Skeletal muscle tissue (tissue), 4 donors: ENCODE measurements around the gene ERLIN1. TPM values are rescaled to one million over a fixed set of nuclear protein-coding genes. Genes with fewer than 3 reads are reported as not detected.

Experiments
- H3K27ac ChIP-seq: one replicate; pipeline ENCODE4 v1.7.0; 2013; ENCODE audit warnings: mild to moderate bottlenecking, low read depth, low read length, inconsistent platforms
- H3K27me3 ChIP-seq, 3 donors: one replicate each; pipeline ENCODE4 v1.7.0; 2013; ENCODE audit warnings: low read length in 3 of 3; ENCODE audit not compliant: control insufficient read depth in 3 of 3, insufficient read depth in 3 of 3
- H3K36me3 ChIP-seq, 3 donors: one replicate each; pipeline ENCODE4 v1.7.0; 2013; ENCODE audit warnings: low read length in 3 of 3; ENCODE audit not compliant: control insufficient read depth in 3 of 3, insufficient read depth in 3 of 3
- H3K4me1 ChIP-seq, 3 donors: one replicate each; pipeline ENCODE4 v1.7.0; 2013; ENCODE audit warnings: low read length in 3 of 3, mild to moderate bottlenecking in 3 of 3; ENCODE audit not compliant: control insufficient read depth in 3 of 3, insufficient read depth in 3 of 3
- H3K4me3 ChIP-seq, 3 donors: one replicate each; pipeline ENCODE4 v1.7.0; 2013; ENCODE audit warnings: low read length in 3 of 3
- H3K9ac ChIP-seq, 3 donors: one replicate each; pipeline ENCODE4 v1.7.0; 2013; ENCODE audit warnings: low read length in 3 of 3, mild to moderate bottlenecking in 3 of 3, moderate library complexity in 2 of 3, low read depth in 1 of 3
- H3K9me3 ChIP-seq, 3 donors: one replicate each; pipeline ENCODE4 v1.7.0; 2013; ENCODE audit warnings: low read length in 3 of 3; ENCODE audit not compliant: control insufficient read depth in 3 of 3
- total RNA-seq: library from RNA; depleted of rRNA; stranded (reverse); fragments of >200 nt; gene quantifications from one replicate; pipeline ENCODE4 v1.2.3, GENCODE V29; 2014
- donor health status: Osteomylitis.

The ERLIN1 gene
- total RNA-seq, 1 donor from 2014 or later, result 19.3 TPM

- Histone ChIP-seq H3K4me3 (no peak overlapping the region), H3K36me3 (peaks cover 25 to 53% (median 51%) of the 10 kb centered on the region in 3 donors), H3K9ac (no peak overlapping the region), H3K4me1 (no peaks in the 10 kb centered on the region), H3K27ac (no peak overlapping the region), H3K9me3 (no peaks in the 10 kb centered on the region), H3K27me3 (no peaks in the 10 kb centered on the region)
Measured at GRCh38 chr10:100155936-100156335, 29.9 kb downstream of the ERLIN1 start.

- Histone ChIP-seq H3K36me3 (peaks cover 29 to 58% (median 56%) of the 10 kb centered on the region in 3 donors), H3K27ac (no peak overlapping the region), H3K27me3 (no peaks in the 10 kb centered on the region), H3K4me3 (no peak overlapping the region), H3K4me1 (no peaks in the 10 kb centered on the region), H3K9me3 (no peaks in the 10 kb centered on the region), H3K9ac (no peak overlapping the region)
Measured at GRCh38 chr10:100154666-100155065, 31.2 kb downstream of the ERLIN1 start.

- peaks cover 29 to 60% (median 58%) of the 10 kb centered on the region in 3 donors for H3K36me3 ChIP-seq
- no peak overlapping the region for H3K27ac ChIP-seq
- H3K4me3 ChIP-seq, result no peak overlapping the region
- H3K9me3 ChIP-seq, result no peaks in the 10 kb centered on the region
- no peaks in the 10 kb centered on the region for H3K4me1 ChIP-seq
- no peak overlapping the region for H3K9ac ChIP-seq
- H3K27me3 ChIP-seq, result no peaks in the 10 kb centered on the region
Measured at GRCh38 chr10:100153239-100153825, 32.5 kb downstream of the ERLIN1 start.

- peaks cover 1 to 8% (median 7%) of the 10 kb centered on the region in 3 donors for H3K4me1 ChIP-seq
- H3K27me3 ChIP-seq, result no peaks in the 10 kb centered on the region
- no peaks in the 10 kb centered on the region for H3K9me3 ChIP-seq
- H3K36me3 ChIP-seq, result peaks cover 29 to 57% (median 54%) of the 10 kb centered on the region in 3 donors
- no peak overlapping the region for H3K27ac ChIP-seq
- H3K9ac ChIP-seq, result no peak overlapping the region
- no peak overlapping the region for H3K4me3 ChIP-seq
Measured at GRCh38 chr10:100151723-100152300, 34.0 kb downstream of the ERLIN1 start.

GRCh38 chr10:100148353-100149211, 37.2 kb downstream of the ERLIN1 start:
- Histone ChIP-seq H3K27me3 (no peaks in the 10 kb centered on the region), H3K4me1 (peaks cover 8 to 10% (median 9%) of the 10 kb centered on the region in 3 donors), H3K36me3 (peaks cover 21 to 35% (median 30%) of the 10 kb centered on the region in 3 donors), H3K4me3 (no peak overlapping the region), H3K9me3 (no peaks in the 10 kb centered on the region), H3K27ac (no peak overlapping the region), H3K9ac (no peak overlapping the region)

- Histone ChIP-seq H3K4me1 (peaks cover 8 to 10% (median 9%) of the 10 kb centered on the region in 3 donors), H3K36me3 (peaks cover 15 to 22% (median 16%) of the 10 kb centered on the region in 3 donors), H3K27me3 (no peaks in the 10 kb centered on the region), H3K27ac (no peak overlapping the region), H3K4me3 (no peak overlapping the region), H3K9ac (no peak overlapping the region), H3K9me3 (no peaks in the 10 kb centered on the region)
Measured at GRCh38 chr10:100146875-100147650, 38.8 kb downstream of the ERLIN1 start.

GRCh38 chr10:100146398-100146797, 39.4 kb downstream of the ERLIN1 start:
- H3K9ac ChIP-seq, result no peak overlapping the region
- H3K27me3 ChIP-seq, result no peaks in the 10 kb centered on the region
- no peaks in the 10 kb centered on the region for H3K9me3 ChIP-seq
- no peak overlapping the region for H3K27ac ChIP-seq
- no peak overlapping the region for H3K4me3 ChIP-seq
- H3K36me3 ChIP-seq, result peaks cover 8 to 16% (median 10%) of the 10 kb centered on the region in 3 donors
- peaks cover 8 to 10% (median 9%) of the 10 kb centered on the region in 3 donors for H3K4me1 ChIP-seq

- H3K4me3 ChIP-seq, result no peak overlapping the region
- H3K9me3 ChIP-seq, result no peaks in the 10 kb centered on the region
- H3K27ac ChIP-seq, result no peak overlapping the region
- H3K4me1 ChIP-seq, result peaks cover 8 to 10% (median 9%) of the 10 kb centered on the region in 3 donors
- H3K36me3 ChIP-seq, result no peaks in the 10 kb centered on the region
- H3K27me3 ChIP-seq, result no peaks in the 10 kb centered on the region
- no peak overlapping the region for H3K9ac ChIP-seq
Measured at GRCh38 chr10:100143756-100144155, 42.1 kb downstream of the ERLIN1 start.

- Histone ChIP-seq H3K9ac (no peak overlapping the region), H3K4me3 (no peak overlapping the region), H3K27me3 (no peaks in the 10 kb centered on the region), H3K9me3 (no peaks in the 10 kb centered on the region), H3K27ac (no peak overlapping the region), H3K4me1 (peaks cover 0 to 5% (median under 1%) of the 10 kb centered on the region in 3 donors), H3K36me3 (no peaks in the 10 kb centered on the region)
Measured at GRCh38 chr10:100141446-100142087, 44.3 kb downstream of the ERLIN1 start.
